Astrocyte (in vitro differentiated cells and primary cell): Measurements from ENCODE around the gene RIPOR3.

Experiments used
- EZH2 ChIP-seq: IDR thresholded peaks from 2 replicates; pipeline ENCODE4 v1.6.1; 2012; ENCODE audit warnings: mild to moderate bottlenecking, low read length, inconsistent platforms; ENCODE audit not compliant: insufficient read depth
- TF ChIP-seq, protein P1 (sequence below): IDR thresholded peaks from 2 replicates; pipeline ENCODE4 v1.5.1; 2011; ENCODE audit warnings: low read depth, mild to moderate bottlenecking, inconsistent platforms, low read length, moderate library complexity; ENCODE audit not compliant: insufficient read depth

DNA sequence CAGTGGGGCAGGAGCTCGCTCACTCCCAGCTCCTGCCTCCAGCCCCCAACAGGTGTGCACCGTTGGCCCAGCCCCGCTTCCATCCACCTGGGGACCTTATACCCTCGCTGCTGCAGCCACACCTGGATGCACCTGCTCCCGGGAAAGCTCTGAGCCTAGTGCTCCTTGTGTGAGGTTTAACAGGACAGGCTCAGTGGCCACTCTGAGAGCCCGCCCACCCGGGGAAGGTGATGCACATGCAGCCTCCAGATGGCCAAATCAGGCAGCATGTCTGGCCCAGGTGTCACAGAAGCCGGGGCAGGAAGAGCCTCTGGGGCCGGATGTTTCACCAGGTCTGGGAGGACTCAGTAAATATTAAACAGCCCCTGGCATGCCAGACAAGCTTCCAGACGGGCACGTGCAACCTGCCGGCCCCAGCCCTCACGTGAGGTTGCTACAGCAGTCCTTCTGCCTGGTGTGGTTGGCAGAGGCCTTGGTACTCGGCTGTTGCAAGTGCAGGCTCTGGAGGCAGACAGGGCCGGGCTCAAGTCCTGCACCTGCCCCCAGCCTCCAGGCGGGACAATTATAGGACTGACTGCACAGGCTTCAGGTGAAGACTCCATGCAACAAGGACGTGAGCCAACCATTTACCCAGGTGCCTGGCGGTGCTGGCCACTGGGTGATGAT lies 66.9 kb downstream of the RIPOR3 start:
- TF ChIP-seq, protein P1, sequence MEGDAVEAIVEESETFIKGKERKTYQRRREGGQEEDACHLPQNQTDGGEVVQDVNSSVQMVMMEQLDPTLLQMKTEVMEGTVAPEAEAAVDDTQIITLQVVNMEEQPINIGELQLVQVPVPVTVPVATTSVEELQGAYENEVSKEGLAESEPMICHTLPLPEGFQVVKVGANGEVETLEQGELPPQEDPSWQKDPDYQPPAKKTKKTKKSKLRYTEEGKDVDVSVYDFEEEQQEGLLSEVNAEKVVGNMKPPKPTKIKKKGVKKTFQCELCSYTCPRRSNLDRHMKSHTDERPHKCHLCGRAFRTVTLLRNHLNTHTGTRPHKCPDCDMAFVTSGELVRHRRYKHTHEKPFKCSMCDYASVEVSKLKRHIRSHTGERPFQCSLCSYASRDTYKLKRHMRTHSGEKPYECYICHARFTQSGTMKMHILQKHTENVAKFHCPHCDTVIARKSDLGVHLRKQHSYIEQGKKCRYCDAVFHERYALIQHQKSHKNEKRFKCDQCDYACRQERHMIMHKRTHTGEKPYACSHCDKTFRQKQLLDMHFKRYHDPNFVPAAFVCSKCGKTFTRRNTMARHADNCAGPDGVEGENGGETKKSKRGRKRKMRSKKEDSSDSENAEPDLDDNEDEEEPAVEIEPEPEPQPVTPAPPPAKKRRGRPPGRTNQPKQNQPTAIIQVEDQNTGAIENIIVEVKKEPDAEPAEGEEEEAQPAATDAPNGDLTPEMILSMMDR = no peak
- no peak for TF ChIP-seq EZH2
